Fibroblast of lung (primary cell): ENCODE results near the gene PCGF6.

Source experiments
- EZH2 ChIP-seq: IDR thresholded peaks from 2 replicates; pipeline ENCODE4 v1.5.1; 2012; ENCODE audit warnings: low read length, control low read depth, mild to moderate bottlenecking; ENCODE audit errors: missing control alignments
- TF ChIP-seq, protein P1 (sequence below), 2 donors: IDR thresholded peaks in 1 of 2; conservative IDR thresholded peaks in 1 of 2; 1 replicate in 1 of 2; 2 replicates in 1 of 2; pipeline ENCODE4 v1.5.1; 2011 to 2012; ENCODE audit warnings: low read length in 2 of 2, control low read depth in 1 of 2, inconsistent platforms in 1 of 2, low read depth in 1 of 2, mild to moderate bottlenecking in 1 of 2

- TF ChIP-seq, protein P1, sequence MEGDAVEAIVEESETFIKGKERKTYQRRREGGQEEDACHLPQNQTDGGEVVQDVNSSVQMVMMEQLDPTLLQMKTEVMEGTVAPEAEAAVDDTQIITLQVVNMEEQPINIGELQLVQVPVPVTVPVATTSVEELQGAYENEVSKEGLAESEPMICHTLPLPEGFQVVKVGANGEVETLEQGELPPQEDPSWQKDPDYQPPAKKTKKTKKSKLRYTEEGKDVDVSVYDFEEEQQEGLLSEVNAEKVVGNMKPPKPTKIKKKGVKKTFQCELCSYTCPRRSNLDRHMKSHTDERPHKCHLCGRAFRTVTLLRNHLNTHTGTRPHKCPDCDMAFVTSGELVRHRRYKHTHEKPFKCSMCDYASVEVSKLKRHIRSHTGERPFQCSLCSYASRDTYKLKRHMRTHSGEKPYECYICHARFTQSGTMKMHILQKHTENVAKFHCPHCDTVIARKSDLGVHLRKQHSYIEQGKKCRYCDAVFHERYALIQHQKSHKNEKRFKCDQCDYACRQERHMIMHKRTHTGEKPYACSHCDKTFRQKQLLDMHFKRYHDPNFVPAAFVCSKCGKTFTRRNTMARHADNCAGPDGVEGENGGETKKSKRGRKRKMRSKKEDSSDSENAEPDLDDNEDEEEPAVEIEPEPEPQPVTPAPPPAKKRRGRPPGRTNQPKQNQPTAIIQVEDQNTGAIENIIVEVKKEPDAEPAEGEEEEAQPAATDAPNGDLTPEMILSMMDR (conservative IDR thresholded peaks at IDR 0.05 in 1 of 2, IDR thresholded peaks at IDR 0.05 in 1 of 2; ENCODE audit: low read depth in 1 of 2, low read length in 2 of 2) = no peak
- TF ChIP-seq EZH2 = no peak
Observed at GRCh38 chr10:103355906-103356599, 5.1 kb upstream of the PCGF6 start.
